SK-N-SH (cell line): ENCODE measurements around the gene DHRS4.
"Not testable (repeated sequence)": the region's sequence is repeated elsewhere in the genome, so short reads cannot be mapped to it uniquely, and the experiment has no call there.

ENCODE experiments used
- CTCF ChIP-seq: fragments of 200-600 bp; sonication (generic); IDR thresholded peaks from 2 replicates; pipeline ENCODE4 v1.6.1; 2017; ENCODE audit warnings: antibody characterized with exemption, mild to moderate bottlenecking, moderate library complexity
- EP300 ChIP-seq, 2 experiments: IDR thresholded peaks; 2 replicates each; pipeline versions ENCODE4 v1.4.0 to v1.6.1; 2012; ENCODE audit warnings: borderline replicate concordance in 1 of 2, low read depth in 1 of 2, low read length in 1 of 2
- EZH2phosphoT487 ChIP-seq: fragments of 200-600 bp; sonication (generic); IDR thresholded peaks from 2 replicates; pipeline ENCODE4 v1.6.1; 2017; ENCODE audit warnings: low read depth, mixed run types, mild to moderate bottlenecking, antibody characterized with exemption, moderate library complexity, borderline replicate concordance
- MXI1 ChIP-seq: IDR thresholded peaks from 2 replicates; pipeline ENCODE4 v1.6.1; 2012; ENCODE audit warnings: mild to moderate bottlenecking, low read depth, low read length, improper control_type of control experiment
- RAD21 ChIP-seq: IDR thresholded peaks from 2 replicates; pipeline ENCODE4 v1.6.1; 2012; ENCODE audit warnings: mild to moderate bottlenecking, low read length
- REST ChIP-seq: IDR thresholded peaks from 2 replicates; pipeline ENCODE4 v1.6.1; 2012; ENCODE audit warnings: mild to moderate bottlenecking, low read depth, low read length, moderate library complexity
- SMC3 ChIP-seq: IDR thresholded peaks from 2 replicates; pipeline ENCODE4 v1.6.1; 2012; ENCODE audit warnings: low read depth, low read length, improper control_type of control experiment
- TAF1 ChIP-seq: IDR thresholded peaks from 2 replicates; pipeline ENCODE4 v1.6.1; 2012; ENCODE audit warnings: low read depth, mild to moderate bottlenecking, low read length, moderate library complexity, borderline replicate concordance
- ZBTB33 ChIP-seq: IDR thresholded peaks from 2 replicates; pipeline ENCODE4 v1.4.0; 2012; ENCODE audit warnings: low read depth, borderline replicate concordance

- TF ChIP-seq EP300 (IDR thresholded peaks at IDR 0.05; ENCODE audit: borderline replicate concordance in 1 of 2, low read depth in 1 of 2, low read length in 1 of 2); TAF1; ZBTB33; REST; RAD21; CTCF; EZH2phosphoT487; SMC3; MXI1: not testable (repeated sequence)
Observed at GRCh38 chr14:23960899-23961298, 7.3 kb downstream of the DHRS4 start.
